Measurements from ENCODE around the gene HECTD4. TPM values are rescaled to one million over a fixed set of nuclear protein-coding genes. Genes with fewer than 3 reads are reported as not detected.

The HECTD4 gene
- total and polyA plus RNA-seq, 2 experiments from 2014 or later, result 25.7 to 36.9 TPM

DNA sequence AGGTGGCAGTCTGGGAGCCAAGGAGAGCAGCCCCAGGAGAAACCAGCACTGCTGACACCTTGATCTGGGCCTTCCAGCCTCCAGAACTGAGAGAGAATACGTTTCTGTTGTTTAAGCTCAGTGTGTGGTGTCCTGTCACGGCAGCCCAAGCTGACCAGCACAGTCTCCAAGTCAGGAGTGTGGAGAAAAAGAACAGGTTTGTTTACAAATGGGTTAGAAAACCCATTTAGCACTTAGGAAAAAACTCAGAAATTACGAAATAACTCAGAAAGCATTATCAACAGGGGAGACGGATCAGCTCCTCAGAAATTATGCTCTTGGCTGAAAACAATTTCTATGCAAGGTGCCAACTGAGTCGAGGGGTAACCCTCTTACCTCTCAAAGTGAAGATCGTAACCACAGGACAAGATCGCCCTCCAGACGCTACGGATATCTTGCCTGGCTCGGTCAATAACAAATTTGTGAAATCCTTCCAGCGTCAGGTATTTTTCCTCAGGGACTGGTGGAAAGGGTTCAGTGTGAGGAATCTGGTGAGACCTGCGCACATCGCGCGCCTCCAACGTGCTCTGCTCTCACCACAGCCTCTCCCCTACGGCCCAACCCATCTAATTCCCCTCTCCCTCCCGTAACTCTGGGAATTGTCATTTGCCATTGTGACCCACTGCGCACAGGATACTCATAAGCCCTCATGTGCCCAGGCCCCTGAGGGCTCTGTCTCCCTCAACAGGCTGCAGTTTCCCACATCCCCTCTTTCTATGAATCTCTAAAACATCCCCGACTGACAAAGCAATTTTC, 206.7 kb downstream of the HECTD4 start:
- no peak overlapping the region for H3K27ac ChIP-seq (ENCODE audit: low read depth)
- H3K9me3 Mint-ChIP-seq, result no peaks in the 10 kb centered on the region
- H3K4me1 ChIP-seq (ENCODE audit: insufficient read depth), result no peaks in the 10 kb centered on the region
- TF ChIP-seq, protein P1, sequence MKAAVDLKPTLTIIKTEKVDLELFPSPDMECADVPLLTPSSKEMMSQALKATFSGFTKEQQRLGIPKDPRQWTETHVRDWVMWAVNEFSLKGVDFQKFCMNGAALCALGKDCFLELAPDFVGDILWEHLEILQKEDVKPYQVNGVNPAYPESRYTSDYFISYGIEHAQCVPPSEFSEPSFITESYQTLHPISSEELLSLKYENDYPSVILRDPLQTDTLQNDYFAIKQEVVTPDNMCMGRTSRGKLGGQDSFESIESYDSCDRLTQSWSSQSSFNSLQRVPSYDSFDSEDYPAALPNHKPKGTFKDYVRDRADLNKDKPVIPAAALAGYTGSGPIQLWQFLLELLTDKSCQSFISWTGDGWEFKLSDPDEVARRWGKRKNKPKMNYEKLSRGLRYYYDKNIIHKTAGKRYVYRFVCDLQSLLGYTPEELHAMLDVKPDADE (IDR thresholded peaks at IDR 0.05), result no peak
- no peak for TF ChIP-seq ZNF114 (CRISPR knock-in tag; IDR thresholded peaks at IDR 0.05)
- TF ChIP-seq, protein P2, sequence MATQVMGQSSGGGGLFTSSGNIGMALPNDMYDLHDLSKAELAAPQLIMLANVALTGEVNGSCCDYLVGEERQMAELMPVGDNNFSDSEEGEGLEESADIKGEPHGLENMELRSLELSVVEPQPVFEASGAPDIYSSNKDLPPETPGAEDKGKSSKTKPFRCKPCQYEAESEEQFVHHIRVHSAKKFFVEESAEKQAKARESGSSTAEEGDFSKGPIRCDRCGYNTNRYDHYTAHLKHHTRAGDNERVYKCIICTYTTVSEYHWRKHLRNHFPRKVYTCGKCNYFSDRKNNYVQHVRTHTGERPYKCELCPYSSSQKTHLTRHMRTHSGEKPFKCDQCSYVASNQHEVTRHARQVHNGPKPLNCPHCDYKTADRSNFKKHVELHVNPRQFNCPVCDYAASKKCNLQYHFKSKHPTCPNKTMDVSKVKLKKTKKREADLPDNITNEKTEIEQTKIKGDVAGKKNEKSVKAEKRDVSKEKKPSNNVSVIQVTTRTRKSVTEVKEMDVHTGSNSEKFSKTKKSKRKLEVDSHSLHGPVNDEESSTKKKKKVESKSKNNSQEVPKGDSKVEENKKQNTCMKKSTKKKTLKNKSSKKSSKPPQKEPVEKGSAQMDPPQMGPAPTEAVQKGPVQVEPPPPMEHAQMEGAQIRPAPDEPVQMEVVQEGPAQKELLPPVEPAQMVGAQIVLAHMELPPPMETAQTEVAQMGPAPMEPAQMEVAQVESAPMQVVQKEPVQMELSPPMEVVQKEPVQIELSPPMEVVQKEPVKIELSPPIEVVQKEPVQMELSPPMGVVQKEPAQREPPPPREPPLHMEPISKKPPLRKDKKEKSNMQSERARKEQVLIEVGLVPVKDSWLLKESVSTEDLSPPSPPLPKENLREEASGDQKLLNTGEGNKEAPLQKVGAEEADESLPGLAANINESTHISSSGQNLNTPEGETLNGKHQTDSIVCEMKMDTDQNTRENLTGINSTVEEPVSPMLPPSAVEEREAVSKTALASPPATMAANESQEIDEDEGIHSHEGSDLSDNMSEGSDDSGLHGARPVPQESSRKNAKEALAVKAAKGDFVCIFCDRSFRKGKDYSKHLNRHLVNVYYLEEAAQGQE (IDR thresholded peaks at IDR 0.05; ENCODE audit: unreplicated experiment), result no peak
- no peak for TF ChIP-seq EZH2 (IDR thresholded peaks at IDR 0.05; ENCODE audit: low read depth, unreplicated experiment)
- TF ChIP-seq EZH2phosphoT487 (IDR thresholded peaks at IDR 0.05; ENCODE audit: unreplicated experiment), result no peak
- no peak for TF ChIP-seq NANOG (IDR thresholded peaks at IDR 0.05; ENCODE audit: borderline replicate concordance)
- H3F3A ChIP-seq (replicated peaks; ENCODE audit: low read depth), result no peaks in the 10 kb centered on the region
- H3K9me2 ChIP-seq (ENCODE audit: insufficient read depth), result no peaks in the 10 kb centered on the region
- peaks cover 3% of the 10 kb centered on the region for H3K36me3 ChIP-seq (ENCODE audit: insufficient read depth)
- peak overlapping the region; percentile 88 for H3K27ac Mint-ChIP-seq
- no peaks in the 10 kb centered on the region for H3K4me1 Mint-ChIP-seq
- H3K79me2 ChIP-seq (replicated peaks; ENCODE audit: insufficient read depth), result no peaks in the 10 kb centered on the region
- DNase-seq (ENCODE audit: low spot score), result no peak
- no peak overlapping the region for H2AFZ ChIP-seq
- H3K4me2 ChIP-seq, result no peak overlapping the region
- H3K36me3 Mint-ChIP-seq (ENCODE audit: low read depth), result peaks cover 36% of the 10 kb centered on the region
- no peak for ATAC-seq
- H4K20me1 ChIP-seq (replicated peaks; ENCODE audit: insufficient read depth), result peaks cover 3% of the 10 kb centered on the region; the same call in 1 of the 2 replicates
- H3K27me3 Mint-ChIP-seq (ENCODE audit: insufficient read depth, low read depth, poor library complexity), result peaks cover 9% of the 10 kb centered on the region
- H3K4me3 ChIP-seq, result no peak overlapping the region
- H3K4me3 Mint-ChIP-seq, result no peak overlapping the region
- H3K27me3 ChIP-seq (ENCODE audit: insufficient read depth), result no peaks in the 10 kb centered on the region

DNA sequence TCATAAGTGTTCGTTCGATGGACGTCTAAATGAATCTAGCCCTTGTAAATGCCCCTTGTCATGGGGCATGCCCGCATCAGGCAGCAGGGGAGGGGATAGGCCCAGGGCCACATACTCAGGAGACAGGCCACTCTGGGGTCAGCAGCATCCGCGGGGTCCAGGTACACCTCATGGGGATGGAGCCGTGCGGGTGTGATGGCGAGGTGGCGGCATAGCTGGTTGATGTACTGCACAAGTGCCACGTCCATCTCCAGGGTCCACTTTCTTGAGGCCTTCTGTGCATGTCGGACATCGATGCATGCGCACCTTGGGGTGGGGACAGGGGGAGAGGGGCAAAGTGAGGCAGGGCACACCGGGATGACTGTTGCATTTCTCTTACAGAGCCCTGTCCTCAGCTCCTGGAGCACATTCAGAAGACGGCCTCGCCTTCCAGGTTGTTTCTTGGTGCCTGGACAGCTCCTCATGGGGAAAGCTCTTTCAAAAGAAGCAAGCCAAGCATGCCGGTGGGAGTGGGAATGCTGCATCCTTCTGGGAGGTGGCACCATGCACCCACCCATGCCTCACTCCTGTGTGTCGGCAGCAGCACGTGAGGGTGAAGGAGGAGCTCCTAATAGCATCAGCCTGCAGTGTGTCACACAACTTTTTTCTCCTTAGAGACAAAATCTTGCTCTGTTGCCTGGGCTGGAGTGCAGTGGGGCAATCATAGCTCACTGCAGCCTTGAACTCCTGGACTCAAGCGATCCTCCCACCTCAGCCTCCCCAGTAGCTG, 209.5 kb downstream of the HECTD4 start:
- ATAC-seq (no peak), DNase-seq (ENCODE audit: low spot score) (no peak)
- no peaks in the 10 kb centered on the region for H3F3A ChIP-seq (replicated peaks; ENCODE audit: low read depth)
- Mint-ChIP-seq H3K4me3 (no peak overlapping the region), H3K27me3 (ENCODE audit: insufficient read depth, low read depth, poor library complexity) (peaks cover 12% of the 10 kb centered on the region), H3K36me3 (ENCODE audit: low read depth) (peaks cover 33% of the 10 kb centered on the region), H3K27ac (peak overlapping the region; percentile 57; the same call in 1 of the 2 replicates), H3K4me1 (peaks cover 3% of the 10 kb centered on the region; the same call in 1 of the 3 replicates), H3K9me3 (no peaks in the 10 kb centered on the region)
- TF ChIP-seq POLR2AphosphoS5 (IDR thresholded peaks at IDR 0.05; ENCODE audit: low read depth) (no peak), EZH2phosphoT487 (IDR thresholded peaks at IDR 0.05; ENCODE audit: unreplicated experiment) (no peak), STAT1 (IDR thresholded peaks at IDR 0.05; ENCODE audit: unreplicated experiment) (no peak)
- TF ChIP-seq, protein P2 (IDR thresholded peaks at IDR 0.05; ENCODE audit: unreplicated experiment), result no peak
- H4K20me1 ChIP-seq (replicated peaks; ENCODE audit: insufficient read depth), result peaks cover 3% of the 10 kb centered on the region; the same call in 1 of the 2 replicates
- no peak overlapping the region for H3K27ac ChIP-seq (ENCODE audit: low read depth)
- H2AFZ ChIP-seq, result no peak overlapping the region
- peaks cover 3% of the 10 kb centered on the region for H3K36me3 ChIP-seq (ENCODE audit: insufficient read depth)
- no peaks in the 10 kb centered on the region for H3K4me1 ChIP-seq (ENCODE audit: insufficient read depth)
- no peaks in the 10 kb centered on the region for H3K27me3 ChIP-seq (ENCODE audit: insufficient read depth)
- H3K4me2 ChIP-seq, result no peak overlapping the region
- no peak overlapping the region for H3K4me3 ChIP-seq
- H3K79me2 ChIP-seq (replicated peaks; ENCODE audit: insufficient read depth), result no peaks in the 10 kb centered on the region
- H3K9me2 ChIP-seq (ENCODE audit: insufficient read depth), result no peaks in the 10 kb centered on the region

All from GM23338 (cell line).